ENCODE results near the gene SP110. TPM values are rescaled to one million over a fixed set of nuclear protein-coding genes. Genes with fewer than 3 reads are reported as not detected.
"Not testable (repeated sequence)": the region's sequence is repeated elsewhere in the genome, so short reads cannot be mapped to it uniquely, and the experiment has no call there.

The SP110 gene
- total RNA-seq: 152 and 167 TPM in 2 replicates

DNA sequence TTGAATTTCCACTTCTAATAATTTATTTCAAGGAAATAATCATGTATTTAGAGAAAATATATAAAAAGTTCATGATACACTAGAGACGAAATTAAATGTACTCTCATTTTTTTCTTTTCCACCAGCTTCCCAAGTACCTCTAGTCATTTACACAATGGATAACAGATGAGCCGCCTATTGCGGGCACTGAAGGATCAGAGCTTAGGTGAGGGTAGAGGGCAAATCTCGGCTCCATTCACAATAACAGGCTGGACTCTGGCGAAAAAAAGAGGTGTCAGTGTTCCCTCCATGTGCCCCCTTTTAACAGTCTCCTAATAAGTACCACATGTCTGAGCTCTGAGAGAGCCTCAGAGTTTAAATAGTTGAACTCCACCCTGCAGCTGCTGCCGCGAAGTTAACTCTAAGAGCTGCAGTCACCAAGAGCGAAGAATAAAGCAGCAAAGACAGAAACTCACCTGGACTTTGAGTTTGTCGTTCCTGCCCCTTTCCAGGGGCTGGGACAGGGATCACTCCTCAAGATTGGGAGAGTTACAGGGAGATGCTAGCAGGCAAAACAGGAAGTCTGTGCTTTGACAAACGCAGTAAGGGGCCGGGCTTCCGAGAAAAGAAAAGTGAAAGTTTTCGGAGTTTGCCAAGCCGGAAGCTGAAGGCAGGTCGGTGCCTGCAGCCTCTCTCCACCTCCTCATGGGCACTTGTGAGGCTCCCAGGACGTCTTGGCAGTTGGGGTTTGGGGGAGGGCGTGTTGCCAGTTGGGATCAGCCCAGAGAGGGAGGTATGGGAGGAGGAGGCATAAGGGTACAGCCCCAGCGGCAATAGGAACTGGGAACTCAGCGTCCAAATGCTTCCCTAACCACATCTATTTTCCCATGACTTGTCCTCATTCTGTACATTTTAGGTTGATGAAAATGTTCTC is at the start of gene SP110:
SP110 (minus strand) TSS at position 566 of the 913 bp plus-strand sequence. CDS start 3,057 bp downstream, outside the sequence.
- intact Hi-C loops (cut with micrococcal nuclease): loop anchor here (1.0 to 10.0 kb wide), 10 partner anchors 35 to 837 kb away; partner anchors contain the start of genes PSMD1, SLC16A14 and SP100

DNA sequence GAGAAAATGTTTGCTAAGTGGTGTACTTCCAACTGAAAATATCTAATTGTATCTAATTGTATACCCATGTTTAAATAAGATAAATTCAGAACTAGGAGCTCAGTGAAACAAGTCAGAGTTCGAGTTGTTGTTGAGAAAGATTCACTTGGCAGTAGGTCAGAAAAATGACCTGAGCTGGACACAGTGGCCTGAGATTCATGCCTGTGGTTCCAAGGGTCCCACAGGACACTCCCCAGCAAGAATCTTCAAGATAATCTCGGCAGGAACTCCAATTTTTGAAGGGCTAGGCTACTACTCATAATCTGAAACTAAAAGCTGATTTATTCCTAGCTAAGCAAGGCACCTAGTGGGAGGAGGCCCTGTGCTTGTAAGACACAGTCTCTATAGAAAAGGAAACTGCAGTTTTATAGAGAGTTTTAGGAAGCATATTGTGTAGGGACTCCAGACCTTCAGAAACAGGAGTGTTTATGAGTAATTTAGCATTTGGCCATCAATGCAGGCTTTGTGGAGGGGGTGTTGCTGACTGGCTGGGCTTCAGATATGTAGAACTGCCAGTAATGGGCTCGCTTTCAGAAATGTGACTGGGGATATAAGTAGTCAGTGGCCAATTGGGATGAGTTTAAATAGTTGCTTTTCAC is 48.9 kb upstream of the SP110 start:
- intact Hi-C loops (cut with micrococcal nuclease): loop anchor here (2.0 kb wide), 1 partner anchor 58 kb away; the partner anchor contains the start of gene SP140L

DNA sequence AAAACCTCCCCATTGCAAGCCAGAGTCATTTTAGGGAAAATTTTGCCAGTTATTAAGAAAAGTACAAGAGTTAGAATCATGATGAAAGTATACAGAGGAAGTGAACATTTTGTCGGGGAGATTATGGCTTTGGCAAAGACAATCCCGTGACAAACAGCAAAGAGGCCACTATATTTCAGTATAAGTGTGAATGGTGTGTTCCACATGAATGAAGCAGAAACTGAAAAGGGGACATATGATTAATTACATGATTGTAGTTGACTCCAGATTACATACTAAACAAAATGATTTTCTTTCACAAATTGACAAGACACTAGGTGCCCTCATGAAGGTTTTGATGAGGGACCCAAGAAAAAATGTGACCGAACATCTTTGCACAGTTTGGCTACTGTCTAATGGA is 47.8 kb upstream of the SP110 start:
- intact Hi-C loops (cut with micrococcal nuclease): no loop called here

DNA sequence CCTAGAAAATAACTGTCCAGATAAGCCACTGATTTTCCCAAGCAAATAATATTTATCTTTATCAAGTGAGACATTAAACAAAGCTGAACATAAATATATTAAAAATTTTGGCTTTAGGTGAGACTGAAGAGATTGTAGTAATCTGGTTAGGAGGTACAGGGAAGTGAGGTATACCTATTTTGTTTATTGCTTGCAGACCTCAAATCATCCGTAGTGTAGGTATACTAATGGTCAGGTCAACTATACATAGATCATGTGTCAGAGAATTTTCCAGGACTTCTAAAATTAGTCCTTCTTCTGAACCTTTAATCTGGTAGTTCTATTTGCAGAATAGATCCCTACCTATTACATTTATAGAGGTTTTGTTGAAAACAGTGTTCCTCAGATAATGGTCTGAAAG is 47.3 kb upstream of the SP110 start:
- intact Hi-C loops (cut with micrococcal nuclease): no loop called here

DNA sequence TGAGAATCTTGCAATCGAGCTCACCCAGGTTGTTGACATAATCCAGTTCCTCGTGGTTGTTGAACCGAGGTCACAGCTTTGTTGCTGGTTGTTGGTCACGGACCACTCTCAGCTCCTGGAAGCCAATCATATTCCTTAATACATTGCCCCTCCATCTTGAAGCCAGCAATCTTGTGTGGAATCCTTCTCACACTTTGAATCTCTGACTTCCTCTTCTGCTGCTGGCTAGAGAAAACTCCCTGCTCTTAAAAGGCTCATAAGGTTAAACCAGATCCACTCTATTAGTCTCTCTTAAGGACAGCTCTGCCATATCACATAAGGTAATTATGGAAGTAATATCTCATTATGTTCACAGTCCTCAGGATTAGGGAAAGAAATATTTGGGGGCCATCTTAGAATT is 46.9 kb upstream of the SP110 start:
- intact Hi-C loops (cut with micrococcal nuclease): no loop called here

DNA sequence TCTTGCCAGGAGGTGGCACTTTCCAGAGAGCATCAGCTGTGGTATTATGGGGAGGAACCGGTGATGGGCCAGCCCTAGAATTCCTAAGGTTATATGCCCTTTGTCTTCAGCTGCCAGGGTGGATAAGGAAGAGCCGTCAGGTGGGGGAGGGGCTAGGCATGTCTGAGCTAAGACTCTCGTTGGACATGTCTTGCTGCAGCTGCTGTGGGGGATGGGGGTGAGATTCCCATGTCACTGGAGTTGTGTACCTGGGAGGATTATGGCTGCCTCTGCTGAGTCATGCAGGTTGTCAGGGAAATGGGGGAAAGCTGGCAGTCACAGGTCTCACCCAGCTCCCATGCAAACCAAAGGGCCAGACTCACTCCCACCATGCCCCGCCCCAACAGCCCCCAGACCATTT is 45.2 kb upstream of the SP110 start:
- intact Hi-C loops (cut with micrococcal nuclease): not testable (repeated sequence)

DNA sequence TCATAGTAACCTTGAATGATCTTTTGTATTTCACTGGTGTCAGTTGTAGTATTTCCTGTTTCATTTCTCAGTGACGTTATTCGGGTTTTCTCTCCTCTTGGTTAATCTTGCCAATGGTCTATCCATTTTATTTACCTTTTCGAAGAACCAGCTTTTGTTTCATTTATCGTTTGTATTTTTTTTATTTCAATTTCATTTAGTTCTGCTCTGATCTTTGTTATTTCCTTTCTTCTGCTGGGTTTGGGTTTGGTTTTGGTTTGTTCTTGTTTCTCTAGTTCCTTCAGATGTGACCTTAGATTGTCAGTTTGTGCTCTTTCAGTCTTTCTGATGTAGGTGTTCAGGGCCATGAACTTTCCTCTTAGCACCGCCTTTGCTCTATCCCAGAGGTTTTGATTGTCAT is 42.5 kb upstream of the SP110 start:
- intact Hi-C loops (cut with micrococcal nuclease): loop anchor here (2.0 kb wide), 3 partner anchors 35 to 57 kb away; partner anchors contain the start of gene SP110

DNA sequence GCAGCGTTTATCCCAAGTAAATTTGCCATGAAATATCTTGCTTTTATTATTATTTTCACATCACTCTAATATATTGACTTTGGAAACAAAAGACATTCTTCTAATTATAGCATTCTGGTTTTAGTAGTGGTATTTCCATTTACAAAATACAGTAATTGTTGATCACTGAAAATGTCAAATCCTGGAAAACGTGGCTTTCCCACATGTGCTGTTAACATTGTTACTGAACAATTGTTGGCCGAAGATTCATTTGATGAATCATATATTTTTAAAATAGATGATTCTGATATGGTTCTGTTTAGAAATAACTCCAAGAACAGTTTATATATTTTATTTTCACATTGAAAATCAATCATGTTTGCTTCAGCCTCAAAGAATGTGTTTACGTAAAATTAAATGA is 38.7 kb upstream of the SP110 start:
- intact Hi-C loops (cut with micrococcal nuclease): no loop called here

DNA sequence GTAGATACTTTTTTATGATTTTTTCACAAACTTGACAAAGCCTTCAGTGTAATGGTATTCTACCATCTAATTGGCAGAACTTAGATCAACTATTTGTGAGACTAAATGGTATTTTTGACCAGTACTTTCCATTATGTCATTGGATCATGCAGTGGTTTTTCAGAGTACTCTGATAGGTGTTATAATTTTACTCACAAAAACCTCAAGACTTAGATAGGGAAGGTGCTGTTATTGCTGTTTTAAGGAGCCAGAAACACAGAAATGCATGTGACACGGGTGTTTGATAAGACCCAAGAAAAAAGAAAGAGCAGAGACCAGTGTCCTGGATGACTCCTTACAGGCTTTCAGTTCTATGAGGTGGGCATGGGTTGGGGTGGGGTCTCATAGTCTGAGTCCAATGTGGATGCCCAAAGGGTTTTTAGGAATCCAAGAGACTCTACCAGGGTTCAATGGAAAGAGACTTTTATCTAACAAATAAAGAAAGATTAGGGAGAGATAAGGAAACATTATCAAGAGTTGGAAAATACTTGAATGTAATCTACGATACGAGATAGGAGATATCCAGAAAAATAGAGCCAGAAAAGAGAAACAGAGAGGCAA is 37.0 kb upstream of the SP110 start:
- intact Hi-C loops (cut with micrococcal nuclease): no loop called here

DNA sequence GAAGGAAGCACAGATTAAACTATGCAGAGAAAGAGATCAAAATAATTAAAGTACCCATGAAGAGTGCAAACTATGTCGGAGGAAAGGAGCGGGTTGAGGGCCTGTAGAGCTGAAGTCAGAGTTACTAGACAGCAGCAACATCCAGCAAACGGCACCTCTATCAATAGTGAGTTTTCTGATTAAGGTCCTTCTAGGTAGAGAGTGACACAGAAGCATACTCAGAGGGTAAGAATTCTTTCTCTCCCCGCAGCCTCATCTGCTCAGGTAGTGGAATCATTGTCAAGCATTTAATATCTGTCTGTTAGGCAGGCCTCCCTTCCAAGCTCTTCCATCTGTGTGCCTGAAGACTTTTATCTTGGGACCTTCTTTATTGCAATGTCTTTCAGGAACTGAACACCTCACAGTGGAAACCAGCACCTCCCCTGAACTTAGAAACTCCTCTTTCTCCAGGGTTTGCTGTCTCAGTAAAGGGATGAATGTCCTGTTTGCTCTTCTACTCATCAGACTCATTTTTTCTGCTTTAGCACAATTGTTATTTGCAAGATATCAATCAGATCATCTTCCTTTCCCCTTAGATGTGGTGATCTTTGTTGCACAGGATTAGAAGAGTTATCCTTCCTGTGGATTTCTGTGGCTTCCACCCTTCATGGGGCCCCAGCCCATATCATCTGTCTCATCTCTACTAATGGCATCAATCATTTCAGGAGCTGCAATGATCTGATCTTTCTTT is 34.5 kb upstream of the SP110 start:
- intact Hi-C loops (cut with micrococcal nuclease): loop anchor here (2.0 kb wide), 3 partner anchors 20 to 64 kb away; partner anchors contain the start of gene SP110

DNA sequence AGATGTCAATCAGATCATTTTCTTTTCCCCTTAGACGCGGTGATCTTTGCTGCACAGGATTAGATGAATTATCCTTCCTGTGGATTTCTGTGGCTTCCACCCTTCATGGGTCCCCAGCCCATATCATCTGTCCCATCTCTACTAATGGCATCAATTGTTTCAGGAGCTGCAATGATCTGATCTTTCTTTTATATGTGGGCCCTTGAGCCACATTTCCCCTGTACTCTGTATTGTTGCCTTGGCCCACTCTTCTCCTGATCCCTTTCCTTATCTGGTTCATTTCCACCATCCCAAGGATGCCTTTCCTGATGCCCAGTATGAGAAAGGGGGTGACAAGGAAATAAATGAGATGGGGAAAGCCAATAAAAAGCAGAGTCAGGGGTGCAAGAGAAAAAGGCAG is 30.4 kb upstream of the SP110 start:
- intact Hi-C loops (cut with micrococcal nuclease): no loop called here

DNA sequence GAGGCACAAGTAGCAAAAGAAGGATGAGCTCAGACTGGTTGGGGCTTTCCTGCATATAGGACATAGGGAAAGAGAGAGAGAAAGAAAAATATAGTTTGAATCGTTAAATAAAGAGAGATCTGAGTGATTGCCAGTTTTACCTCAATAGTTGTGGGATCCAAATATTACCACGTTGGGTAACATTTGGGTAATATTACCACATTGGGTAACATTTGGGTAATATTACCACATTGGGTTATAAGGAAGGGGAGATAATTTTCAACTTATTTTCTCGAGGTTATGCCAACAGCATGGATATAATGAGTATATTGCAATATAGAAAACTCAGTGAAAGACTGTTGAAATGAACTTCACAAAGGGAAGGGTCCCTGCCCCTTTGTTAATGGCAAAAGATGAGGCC is 26.4 kb upstream of the SP110 start:
- intact Hi-C loops (cut with micrococcal nuclease): no loop called here

DNA sequence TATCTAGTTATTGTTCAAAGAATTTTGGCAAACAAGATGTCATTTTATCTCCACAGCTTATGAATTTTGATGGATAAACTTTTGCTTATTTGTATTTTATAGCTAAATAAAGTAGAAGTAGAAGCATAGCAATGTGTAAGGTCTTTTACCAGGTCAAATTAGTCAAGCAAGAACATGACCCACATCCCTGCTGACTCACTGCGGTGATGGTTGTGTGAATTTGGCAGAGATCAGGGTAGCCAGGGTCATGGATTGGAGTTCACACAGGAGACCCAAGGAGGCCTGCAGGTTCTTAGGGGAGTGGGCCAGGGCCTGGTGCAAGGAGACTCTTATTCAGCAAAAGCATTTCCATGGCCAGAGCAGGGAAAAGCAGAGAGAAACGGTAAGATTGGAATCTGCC is 24.4 kb upstream of the SP110 start:
- intact Hi-C loops (cut with micrococcal nuclease): no loop called here

DNA sequence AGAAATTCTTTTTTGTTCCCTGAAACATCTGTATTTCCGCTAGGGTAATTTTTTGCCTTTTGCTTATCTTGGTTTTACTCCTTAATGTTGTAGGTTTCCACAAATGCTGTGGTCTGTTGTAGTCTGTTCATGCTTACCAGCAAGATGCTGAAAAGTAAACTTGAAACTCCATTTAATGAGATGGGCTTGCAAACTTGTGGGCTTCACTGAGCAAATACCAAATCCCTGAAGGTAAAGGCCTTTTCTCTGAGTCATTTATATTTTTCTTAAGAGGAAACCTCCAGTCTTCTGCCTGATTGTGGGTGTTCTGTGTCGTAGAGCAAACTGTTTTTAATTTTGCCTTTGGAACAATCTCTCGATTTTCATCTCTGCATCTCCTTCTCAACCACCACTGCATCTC is 15.1 kb upstream of the SP110 start:
- intact Hi-C loops (cut with micrococcal nuclease): loop anchor here (1.0 to 2.0 kb wide), 2 partner anchors 10 to 20 kb away; partner anchors contain the start of gene SP140

DNA sequence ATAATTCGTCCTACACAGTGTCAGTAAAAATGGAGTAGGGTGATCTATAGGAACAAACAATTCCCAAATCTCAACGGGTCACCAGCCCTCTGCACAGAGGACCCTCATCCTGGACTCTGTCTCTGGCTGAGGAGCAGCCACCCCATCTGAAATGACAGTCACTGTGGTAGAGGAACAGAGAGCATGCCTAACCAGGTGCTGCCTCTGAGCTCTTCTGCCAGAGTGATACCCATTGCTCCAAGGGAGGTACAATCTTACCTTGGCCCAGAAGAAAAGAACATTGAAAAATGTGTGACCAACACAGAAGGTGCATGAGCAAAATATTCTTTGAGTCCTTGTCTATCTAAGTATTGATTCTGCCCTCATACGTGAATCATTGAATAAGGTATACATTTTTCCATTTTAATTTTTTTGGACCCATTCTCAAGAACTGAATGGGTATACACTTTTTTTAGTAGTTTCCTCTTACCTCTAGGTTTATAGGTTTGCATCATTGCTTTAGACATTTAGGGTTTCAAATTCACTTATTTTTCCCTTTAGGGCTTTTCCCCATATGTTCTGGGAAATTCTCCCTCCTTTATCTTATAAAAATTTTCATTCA is 14.4 kb upstream of the SP110 start:
- intact Hi-C loops (cut with micrococcal nuclease): loop anchor here (2.0 kb wide), 1 partner anchor 21 kb away; no protein-coding TSS in a partner anchor

DNA sequence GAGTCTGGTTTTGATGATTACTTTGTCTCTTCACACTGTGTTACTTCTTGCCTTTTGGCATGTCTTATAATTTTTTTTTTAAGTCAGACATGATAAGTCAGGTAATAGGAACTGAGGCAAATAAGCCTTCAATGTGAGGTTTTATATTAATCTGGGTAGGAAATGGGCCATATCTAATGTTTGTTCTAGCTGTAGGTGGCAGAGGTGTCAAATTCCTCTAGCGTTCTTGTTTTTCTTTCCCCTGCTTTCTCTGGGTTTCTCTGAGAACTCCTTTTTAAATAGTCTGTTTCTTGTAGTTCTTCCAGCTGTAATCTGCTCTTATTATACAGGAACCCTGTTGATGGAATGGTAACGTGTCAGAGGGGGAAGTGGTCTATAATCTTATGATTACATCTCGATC is 11.5 kb upstream of the SP110 start:
- intact Hi-C loops (cut with micrococcal nuclease): no loop called here

DNA sequence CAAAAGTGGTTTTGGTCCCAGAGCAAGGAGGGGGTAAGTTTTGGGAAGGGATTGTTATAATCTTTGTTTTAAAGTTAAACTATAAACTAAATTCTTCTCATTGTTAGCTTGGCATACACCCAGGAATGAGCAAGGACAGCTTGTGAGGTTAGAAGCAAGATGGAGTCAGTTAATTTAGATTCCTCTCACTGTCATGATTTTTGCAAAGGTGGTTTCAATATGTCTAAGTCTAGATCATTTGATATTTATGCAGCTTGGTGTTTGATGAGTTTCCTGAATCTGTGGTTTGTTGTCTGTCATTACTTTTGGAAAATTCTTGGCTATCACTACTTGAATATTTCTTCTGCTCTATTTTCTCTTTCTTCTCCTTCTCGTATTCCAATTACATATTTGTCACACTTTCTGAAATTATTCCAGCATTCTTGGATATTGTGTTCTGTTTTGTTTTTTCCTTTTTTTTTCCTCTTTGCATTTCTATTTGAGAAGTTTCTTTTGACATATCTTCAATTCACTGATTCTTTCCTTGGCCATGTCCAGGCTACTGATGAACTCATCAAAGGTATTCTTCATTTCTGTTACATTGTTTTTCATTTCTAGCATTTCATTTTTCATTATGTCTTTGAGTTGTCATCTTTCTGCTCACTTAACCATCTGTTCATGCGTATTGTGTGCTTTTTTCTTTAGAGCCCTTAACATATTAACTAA is 10.9 kb upstream of the SP110 start:
- intact Hi-C loops (cut with micrococcal nuclease): no loop called here

DNA sequence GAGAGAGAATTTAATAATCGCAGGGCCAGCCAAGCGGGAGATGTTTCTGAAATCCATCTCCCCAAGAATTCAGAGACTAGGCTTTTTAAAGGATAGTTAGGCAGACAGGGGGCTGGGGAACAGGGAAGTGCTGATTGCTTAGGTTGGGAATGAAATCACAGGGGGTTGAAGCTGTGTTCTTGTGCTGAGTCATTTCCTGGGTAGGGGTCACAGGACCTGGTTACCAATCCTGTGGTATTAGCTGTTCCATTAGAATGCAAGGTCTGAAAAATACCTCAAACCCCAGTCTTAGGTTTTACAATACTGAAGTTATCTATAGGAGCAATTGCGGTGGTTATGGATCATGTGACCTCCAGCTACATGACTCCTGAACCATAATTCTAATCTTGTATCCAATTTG is 10.3 kb upstream of the SP110 start:
- intact Hi-C loops (cut with micrococcal nuclease): no loop called here

DNA sequence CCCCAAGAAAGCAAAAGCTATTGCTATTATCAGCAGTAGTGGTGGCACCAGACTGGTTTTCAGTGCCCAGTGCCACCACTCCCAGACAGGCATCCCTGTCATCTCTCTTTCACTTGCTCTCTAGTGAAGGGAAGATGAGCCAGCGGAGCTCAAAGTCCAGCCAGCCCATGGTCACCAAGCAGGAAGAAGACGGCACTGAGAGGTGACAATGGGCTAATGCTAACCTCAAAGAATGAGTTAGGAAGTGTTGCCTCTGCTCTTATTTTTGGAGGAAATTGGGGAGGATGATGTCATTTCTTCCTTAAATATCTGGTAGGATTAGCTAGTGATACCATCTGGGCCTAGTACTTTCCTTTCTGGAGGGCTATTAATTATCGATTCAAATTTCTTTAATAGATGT is 7.4 kb upstream of the SP110 start:
- intact Hi-C loops (cut with micrococcal nuclease): loop anchor here (2.0 to 10.0 kb wide), 4 partner anchors 36 to 375 kb away; partner anchors contain the start of genes FBXO36 and TRIP12

DNA sequence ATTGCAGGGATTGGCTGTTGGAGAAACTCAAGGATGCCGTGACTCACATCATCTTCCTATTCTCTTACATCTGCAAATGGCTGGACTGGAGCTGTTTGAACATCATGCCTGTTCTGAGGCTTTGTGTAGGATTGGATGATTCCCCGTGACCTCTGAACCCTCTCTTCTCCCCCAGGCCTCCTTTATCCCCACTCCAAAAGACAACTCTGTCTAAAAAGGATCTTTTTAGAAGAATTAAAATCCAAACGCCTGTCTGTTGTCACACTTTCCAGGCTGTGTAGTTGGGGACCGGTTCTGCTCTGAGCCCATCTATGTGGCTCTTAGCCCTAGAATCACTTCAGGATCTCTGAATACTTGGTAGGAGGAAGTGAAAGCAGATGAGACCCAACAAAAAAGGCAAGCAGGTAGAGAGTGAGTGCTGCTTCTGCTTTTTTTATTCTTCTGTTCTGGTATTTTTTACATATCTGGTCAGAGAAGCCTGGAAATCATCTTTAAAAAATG is 6.3 kb upstream of the SP110 start:
- intact Hi-C loops (cut with micrococcal nuclease): loop anchor here (1.0 to 10.0 kb wide), 5 partner anchors 8 to 376 kb away; partner anchors contain the start of genes FBXO36 and TRIP12

All from T-helper 1 cell treated with Interleukin-12 subunit alpha and Interleukin-12 subunit beta and Interleukin-4 antibody, amounts not matched to agents 30 ng/mL and 1 ng/mL, for 36 hours (primary cell).